ENCODE measurements around the gene GRM3. TPM values are rescaled to one million over a fixed set of nuclear protein-coding genes. Genes with fewer than 3 reads are reported as not detected.

Gene GRM3
- total and polyA plus RNA-seq, 8 donors, result 0.02 TPM; not detected in 7

DNA sequence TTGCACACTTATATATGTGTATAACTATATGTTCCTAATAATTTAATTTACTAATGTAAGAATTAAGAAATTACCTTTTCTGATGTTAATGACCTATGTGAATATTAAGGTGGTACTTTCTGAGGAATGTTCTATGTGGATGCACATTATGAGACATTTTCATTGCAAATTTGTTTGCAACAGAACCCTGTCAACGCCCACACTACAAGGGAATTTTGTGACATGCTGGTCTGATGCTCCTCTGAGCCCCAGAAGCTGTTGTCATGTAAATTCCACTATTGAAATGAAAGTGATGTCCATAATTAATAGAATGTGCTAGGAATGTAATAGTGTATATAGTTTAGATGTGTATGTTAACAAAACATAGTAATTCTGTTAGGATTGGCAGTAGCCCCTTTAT, 4.5 kb downstream of the GRM3 start:
- 75 to 83% methylated on average over 1 of the region's 1 CpG for WGBS, 2 donors
- H3K4me3 ChIP-seq, result no peak overlapping the region

DNA sequence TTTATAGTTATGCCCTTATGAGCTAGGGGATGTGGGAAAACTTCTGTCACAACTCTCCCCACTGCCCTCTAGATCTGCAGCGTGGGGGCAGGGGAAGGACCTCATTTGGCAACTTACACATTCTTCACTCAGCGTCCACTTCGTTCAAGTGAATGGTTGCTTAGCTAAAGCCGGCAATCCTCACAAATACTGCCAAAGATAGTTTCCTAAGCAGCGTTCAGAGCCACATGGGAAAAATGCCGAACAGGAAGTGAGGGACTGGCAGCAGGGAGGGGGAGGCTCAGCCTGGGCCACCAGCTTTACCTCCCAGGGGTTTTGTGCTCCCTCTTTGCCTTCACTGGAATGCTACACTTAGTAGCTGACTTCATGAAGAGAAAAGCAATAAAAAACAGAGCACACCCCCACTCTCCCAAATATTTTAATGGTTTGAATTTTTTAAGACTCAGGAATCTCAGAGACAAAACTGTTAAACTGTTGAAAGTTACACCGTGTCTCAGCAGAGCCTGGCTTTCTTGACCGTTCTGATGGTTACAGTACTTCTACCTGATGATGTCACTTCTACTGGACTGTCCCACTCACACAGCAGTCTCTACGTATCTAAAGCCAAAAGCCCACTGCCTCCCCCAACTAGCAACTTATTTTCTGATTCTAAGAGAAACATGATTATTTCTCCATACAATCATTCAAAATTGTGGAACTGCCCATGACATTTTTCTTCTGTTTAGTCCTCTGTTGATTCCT, 10.4 kb downstream of the GRM3 start:
- intact Hi-C loops (cut with DNase I), result no loop called here
- FAIRE-seq (no peak), ATAC-seq (peak in 3 of 4 donors; percentile 65 to 85 (median 79)), DNase-seq (peak in 2 of 6 donors; percentile 16 to 21)
- no peak overlapping the region for H3K27ac ChIP-seq
- no peaks in the 10 kb centered on the region for H3K36me3 ChIP-seq
- H3K4me3 ChIP-seq, result no peak overlapping the region
- TF ChIP-seq, protein P1, sequence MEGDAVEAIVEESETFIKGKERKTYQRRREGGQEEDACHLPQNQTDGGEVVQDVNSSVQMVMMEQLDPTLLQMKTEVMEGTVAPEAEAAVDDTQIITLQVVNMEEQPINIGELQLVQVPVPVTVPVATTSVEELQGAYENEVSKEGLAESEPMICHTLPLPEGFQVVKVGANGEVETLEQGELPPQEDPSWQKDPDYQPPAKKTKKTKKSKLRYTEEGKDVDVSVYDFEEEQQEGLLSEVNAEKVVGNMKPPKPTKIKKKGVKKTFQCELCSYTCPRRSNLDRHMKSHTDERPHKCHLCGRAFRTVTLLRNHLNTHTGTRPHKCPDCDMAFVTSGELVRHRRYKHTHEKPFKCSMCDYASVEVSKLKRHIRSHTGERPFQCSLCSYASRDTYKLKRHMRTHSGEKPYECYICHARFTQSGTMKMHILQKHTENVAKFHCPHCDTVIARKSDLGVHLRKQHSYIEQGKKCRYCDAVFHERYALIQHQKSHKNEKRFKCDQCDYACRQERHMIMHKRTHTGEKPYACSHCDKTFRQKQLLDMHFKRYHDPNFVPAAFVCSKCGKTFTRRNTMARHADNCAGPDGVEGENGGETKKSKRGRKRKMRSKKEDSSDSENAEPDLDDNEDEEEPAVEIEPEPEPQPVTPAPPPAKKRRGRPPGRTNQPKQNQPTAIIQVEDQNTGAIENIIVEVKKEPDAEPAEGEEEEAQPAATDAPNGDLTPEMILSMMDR (IDR thresholded peaks at IDR 0.05), result no peak
- H3K27me3 ChIP-seq, result no peaks in the 10 kb centered on the region
- WGBS, 2 donors, result 32 to 42% methylated on average over 9 of the region's 9 CpGs
- no peaks in the 10 kb centered on the region for H3K9me3 ChIP-seq
- no peaks in the 10 kb centered on the region for H3K4me1 ChIP-seq

More for the DNA sequence above, 4.5 kb downstream of the GRM3 start:
- intact Hi-C loops (cut with DNase I), result no loop called here
- FAIRE-seq (no peak), DNase-seq (no peak), ATAC-seq (no peak)
- peaks cover 0 to 5% (median 2%) of the 10 kb centered on the region in 4 donors for H3K27me3 ChIP-seq
- no peaks in the 10 kb centered on the region for H3K36me3 ChIP-seq
- no peak overlapping the region for H3K27ac ChIP-seq
- TF ChIP-seq, protein P1 (IDR thresholded peaks at IDR 0.05), result no peak
- H3K9me3 ChIP-seq, result no peaks in the 10 kb centered on the region
- H3K4me1 ChIP-seq, result peaks cover 3 to 11% (median 7%) of the 10 kb centered on the region in 3 donors

- Histone ChIP-seq H3K4me3 (no peak overlapping the region), H3K27ac (no peak overlapping the region), H3K27me3 (no peaks in the 10 kb centered on the region), H3K36me3 (no peaks in the 10 kb centered on the region), H3K9me3 (no peaks in the 10 kb centered on the region), H3K4me1 (no peaks in the 10 kb centered on the region)
- 66 to 67% methylated on average over 2 of the region's 2 CpGs for WGBS, 2 donors
- FAIRE-seq, result no peak
- ATAC-seq, result no peak
- intact Hi-C loops (cut with DNase I), result no loop called here
- TF ChIP-seq, protein P1 (IDR thresholded peaks at IDR 0.05), result no peak
- no peak for DNase-seq
Observed at GRCh38 chr7:86657948-86658347, 14.2 kb downstream of the GRM3 start.

DNA sequence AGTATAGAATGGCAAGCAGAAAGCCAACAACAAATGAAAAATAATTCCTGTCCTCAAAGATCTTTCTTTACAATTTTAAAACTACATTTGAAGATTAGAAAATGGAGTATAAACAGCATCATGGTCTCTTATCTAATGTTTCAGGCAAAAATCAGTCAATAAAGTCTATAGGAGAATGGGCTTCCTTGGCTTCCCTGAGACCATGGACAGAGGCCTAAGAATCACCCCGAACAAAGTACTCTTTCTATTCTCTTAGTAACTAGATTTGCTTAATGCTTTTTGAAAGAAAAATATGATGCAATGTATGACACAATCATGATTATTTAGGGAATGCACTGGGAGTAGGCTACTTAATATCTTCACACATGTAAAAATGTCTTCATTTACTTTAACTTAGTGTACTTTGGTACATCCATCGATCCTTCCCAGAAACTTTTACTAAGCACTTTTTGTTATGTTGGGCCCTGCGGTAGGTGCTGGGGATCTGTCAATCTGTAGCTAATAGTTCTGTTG, 17.3 kb downstream of the GRM3 start:
- DNase-seq, result no peak
- FAIRE-seq, result no peak
- WGBS, 2 donors, result 72 to 75% methylated on average over 3 of the region's 3 CpGs
- no peak overlapping the region for H3K4me3 ChIP-seq
- no peaks in the 10 kb centered on the region for H3K4me1 ChIP-seq
- H3K27ac ChIP-seq, result no peak overlapping the region
- no peaks in the 10 kb centered on the region for H3K27me3 ChIP-seq
- ATAC-seq, result no peak
- intact Hi-C loops (cut with DNase I), result no loop called here
- no peaks in the 10 kb centered on the region for H3K36me3 ChIP-seq
- TF ChIP-seq, protein P1 (IDR thresholded peaks at IDR 0.05), result no peak
- no peaks in the 10 kb centered on the region for H3K9me3 ChIP-seq

GRCh38 chr7:86664486-86664885, 20.8 kb downstream of the GRM3 start:
- FAIRE-seq, result no peak
- H3K4me3 ChIP-seq, result no peak overlapping the region
- intact Hi-C loops (cut with DNase I), result no loop called here
- no peaks in the 10 kb centered on the region for H3K36me3 ChIP-seq
- H3K27ac ChIP-seq, result no peak overlapping the region
- ATAC-seq, result no peak
- no peaks in the 10 kb centered on the region for H3K27me3 ChIP-seq
- no peak for DNase-seq
- TF ChIP-seq, protein P1 (IDR thresholded peaks at IDR 0.05), result no peak
- WGBS, 2 donors, result 88 to 94% methylated on average over 1 of the region's 1 CpG
- no peaks in the 10 kb centered on the region for H3K9me3 ChIP-seq
- no peaks in the 10 kb centered on the region for H3K4me1 ChIP-seq
